MG63 (cell line): Measurements from ENCODE around the gene HOXB9. TPM values are rescaled to one million over a fixed set of nuclear protein-coding genes. Genes with fewer than 3 reads are reported as not detected.

Experiments used
- DNase-seq: peaks from one replicate; pipeline ENCODE4 v3.0.0-alpha.2; 2020
- H3K27me3 ChIP-seq: fragments of 250-450 bp; sonication (Bioruptor Pico); 2 replicates; pipeline ENCODE4 v1.5.1; 2020; ENCODE audit warnings: mild to moderate bottlenecking, moderate library complexity
- H3K36me3 ChIP-seq: fragments of 250-450 bp; sonication (Bioruptor Pico); 2 replicates; pipeline ENCODE4 v1.5.1; 2020; ENCODE audit warnings: mild to moderate bottlenecking, moderate library complexity
- H3K4me3 ChIP-seq: fragments of 250-450 bp; sonication (Bioruptor Pico); 2 replicates; pipeline ENCODE4 v1.5.1; 2020; ENCODE audit warnings: mild to moderate bottlenecking, moderate library complexity
- H3K9me3 ChIP-seq: fragments of 250-450 bp; sonication (Bioruptor Pico); 2 replicates; pipeline ENCODE4 v1.5.1; 2020; ENCODE audit warnings: mild to moderate bottlenecking, moderate library complexity
- total RNA-seq: library from RNA; depleted of rRNA; stranded (reverse); fragments of >200 nt; shearing (Covaris generic); gene quantifications from 2 replicates; pipeline ENCODE4 v1.2.3, GENCODE V29; 2014; ENCODE audit warnings: low replicate concordance

HOXB9 gene
- total RNA-seq, 1 experiment from 2014 or later: 21.0 TPM

DNA sequence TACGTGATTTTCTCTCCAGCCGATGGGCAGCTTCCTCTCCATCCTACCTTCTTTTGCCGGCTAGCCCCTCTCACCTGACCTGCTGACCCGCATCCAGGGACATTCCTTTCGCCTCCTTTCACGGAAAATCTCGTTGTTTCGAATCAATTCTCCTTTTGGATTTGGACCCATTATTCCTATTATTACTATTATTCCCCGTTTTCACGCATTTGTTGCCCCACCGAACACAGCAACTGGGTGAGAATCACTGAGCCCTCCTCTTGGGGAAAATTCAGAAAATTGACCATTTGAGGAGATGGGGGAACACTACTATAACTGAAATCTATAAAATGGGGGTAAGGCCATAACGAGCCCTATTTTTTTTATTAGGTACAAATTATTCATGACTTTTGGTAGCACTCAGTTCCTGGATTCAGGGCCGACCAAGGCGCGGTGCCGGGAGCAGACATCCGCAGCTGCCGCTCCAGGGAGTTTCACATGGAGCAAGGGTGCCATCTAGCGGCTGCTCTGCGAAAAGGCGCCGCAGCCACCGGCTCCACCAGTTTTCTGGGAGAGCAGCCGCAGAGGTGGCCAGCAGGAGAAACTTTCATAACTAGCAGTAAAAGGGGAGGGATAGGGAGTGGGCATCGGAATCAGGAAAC lies 7.8 kb downstream of the HOXB9 start:
- Histone ChIP-seq H3K9me3 (no peaks in the 10 kb centered on the region), H3K27me3 (peaks cover 5% of the 10 kb centered on the region), H3K4me3 (peak overlapping the region; percentile 41), H3K36me3 (peaks cover 20% of the 10 kb centered on the region)
- DNase-seq: peak; percentile 82

DNA sequence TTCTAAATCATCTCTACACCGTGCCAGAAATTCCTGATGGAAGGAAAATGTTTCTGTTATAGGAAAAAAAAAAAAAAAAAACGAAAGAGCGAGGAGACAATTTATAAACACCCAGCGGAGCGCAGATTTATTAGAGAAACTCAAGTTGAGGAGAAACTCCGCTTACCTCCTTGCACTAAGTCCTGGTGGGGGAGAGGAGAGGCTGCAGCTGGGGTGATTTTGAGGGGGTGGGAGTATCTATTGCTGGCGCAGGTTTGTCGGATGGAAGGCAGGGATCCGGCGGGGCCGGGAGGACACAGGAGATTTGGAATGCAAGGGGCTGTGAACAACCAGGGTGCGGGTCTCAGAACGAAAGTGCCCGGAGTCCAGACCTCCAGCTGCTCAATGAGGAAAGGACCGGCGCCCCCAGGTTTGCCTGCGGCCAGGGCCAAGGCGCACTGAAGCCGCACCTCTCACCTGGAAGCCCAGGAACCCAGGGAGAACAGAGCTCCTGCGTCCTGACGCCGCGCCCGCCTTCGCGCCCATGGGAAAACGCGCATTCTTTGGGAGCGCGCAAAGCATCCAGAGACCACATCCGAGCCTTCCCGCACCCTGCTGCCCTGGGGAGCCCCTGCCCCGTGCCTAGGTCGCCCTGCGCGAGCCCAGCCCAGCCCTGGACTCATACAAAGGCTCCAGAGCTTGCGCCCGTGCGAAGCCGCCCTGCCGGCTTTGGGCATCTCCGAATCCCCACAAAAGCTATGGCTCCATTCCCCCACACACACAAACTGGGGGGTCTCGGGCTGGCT lies 8.5 kb downstream of the HOXB9 start:
- Histone ChIP-seq H3K4me3 (peak overlapping the region; percentile 41), H3K36me3 (peaks cover 12% of the 10 kb centered on the region), H3K27me3 (peaks cover 5% of the 10 kb centered on the region), H3K9me3 (no peaks in the 10 kb centered on the region)
- DNase-seq: peak; percentile 27

DNA sequence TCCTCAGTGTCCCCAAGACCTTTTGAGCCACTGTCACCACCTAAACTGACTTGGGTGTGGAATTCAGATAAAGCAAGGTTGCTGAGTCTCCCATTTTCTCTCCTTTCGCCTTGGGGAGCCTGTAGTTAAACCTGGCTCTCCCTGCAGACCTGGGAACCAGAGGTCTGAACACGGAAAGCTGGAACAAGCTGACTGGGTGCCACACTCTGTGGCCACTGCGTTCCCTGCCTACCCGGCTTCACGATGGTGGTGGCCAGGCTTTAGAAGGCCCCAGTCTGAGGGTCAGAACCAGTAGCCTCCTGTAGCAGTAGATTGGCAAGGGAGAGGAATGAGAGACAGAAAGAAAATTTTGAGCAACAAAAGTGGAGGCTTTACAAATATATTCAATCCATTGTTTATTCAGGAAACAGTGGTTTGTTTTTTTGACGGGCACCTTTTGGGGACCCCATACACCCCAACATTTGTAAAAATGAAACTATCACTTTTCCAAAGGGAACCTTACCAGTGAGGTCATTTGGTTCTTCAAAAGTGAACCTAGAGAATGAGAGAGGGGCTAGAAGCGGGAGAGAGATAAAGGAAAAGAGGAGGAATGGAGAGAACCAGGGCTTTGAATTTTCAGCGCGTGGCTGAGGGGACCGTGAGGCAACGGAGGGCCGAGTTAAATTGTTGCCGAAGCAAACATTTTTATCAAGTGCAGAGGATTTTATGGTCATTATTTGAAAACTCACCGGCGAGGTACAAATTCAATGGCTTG lies 9.3 kb downstream of the HOXB9 start:
- peak overlapping the region; percentile 41 for H3K4me3 ChIP-seq
- H3K36me3 ChIP-seq: peaks cover 5% of the 10 kb centered on the region
- peaks cover 5% of the 10 kb centered on the region for H3K27me3 ChIP-seq

DNA sequence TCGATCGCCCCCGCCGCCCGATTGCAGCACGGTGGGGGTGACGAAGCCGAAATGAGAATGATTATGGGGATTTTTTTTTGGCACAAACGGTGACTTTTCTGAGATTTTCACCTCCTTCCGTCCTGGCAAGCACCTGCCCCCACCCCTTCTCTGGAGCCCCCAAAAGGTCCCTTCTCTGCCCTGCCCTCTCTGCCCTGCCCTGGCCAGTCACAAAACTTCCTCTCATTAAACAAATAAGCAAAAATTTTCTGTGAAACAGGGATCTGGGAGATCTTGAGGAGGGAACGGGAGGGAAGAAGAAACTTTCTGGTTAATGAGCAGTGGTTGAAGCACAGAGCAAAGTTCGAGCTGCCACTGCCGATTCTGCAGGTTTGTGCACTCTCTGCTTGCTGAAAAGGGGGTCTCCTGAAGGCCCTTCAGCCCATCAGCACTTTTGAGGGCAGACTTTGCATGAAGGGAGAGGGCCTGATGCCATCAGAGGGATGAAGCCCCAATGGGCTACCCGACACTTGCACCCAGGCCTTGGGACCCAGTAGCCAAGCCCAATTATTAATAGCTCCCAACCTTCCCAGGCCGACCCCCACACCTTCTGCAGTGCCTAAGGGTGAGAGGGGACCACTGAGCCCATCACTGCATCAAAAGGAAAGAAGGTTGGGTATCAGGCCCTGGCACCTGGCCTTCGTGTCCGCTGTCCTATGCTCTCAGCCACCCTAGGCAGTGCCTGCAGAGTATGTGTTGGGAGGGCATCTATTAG lies 10.0 kb downstream of the HOXB9 start:
- Histone ChIP-seq H3K36me3 (no peaks in the 10 kb centered on the region), H3K27me3 (peaks cover 5% of the 10 kb centered on the region), H3K4me3 (no peak overlapping the region; the same call in 1 of the 2 replicates), H3K9me3 (no peaks in the 10 kb centered on the region)
- DNase-seq: no peak

More for the DNA sequence above, 9.3 kb downstream of the HOXB9 start:
- no peak for DNase-seq
- H3K9me3 ChIP-seq: no peaks in the 10 kb centered on the region

DNA sequence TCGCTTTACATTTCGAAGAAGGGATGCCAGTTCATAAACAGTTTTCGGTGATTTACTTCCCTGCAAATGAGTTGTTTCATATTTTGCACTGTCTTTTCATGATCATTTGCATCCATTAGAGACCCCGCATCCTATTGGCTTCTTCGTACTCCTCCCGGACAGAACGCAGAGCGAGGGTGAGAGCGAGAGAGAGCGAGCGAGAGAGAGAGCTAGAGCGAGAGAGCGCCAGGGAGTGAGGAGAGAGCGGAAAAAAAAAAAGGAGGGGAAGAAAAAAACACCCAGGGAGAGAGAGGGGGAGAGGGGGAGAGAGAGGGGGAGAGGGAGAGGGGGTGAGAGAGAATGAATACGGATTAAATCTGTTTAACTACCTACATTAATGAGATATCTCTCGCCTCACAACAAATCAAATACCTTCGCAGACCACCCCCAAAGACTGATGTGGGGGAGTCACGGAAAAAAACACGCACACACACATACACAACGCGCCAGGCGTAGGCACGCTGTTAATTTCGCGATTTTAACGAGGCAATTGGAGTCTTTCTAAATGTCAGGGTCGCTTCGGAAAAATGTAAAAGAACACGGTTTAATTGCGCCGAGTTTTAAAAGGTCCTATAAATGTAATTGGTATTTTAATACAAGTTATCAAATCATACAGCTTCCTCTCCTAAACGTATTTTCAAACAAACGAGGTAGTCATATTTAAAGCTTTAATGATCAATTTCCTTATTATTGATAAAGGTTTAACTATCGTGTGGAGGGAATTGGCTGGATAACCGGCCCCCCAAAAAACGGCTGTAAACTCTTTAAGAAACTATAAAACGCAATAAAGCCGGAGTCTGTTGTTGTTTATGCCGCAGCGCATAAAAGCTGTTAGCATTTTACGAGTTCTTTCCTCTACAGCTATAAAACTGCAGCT lies 10.9 kb downstream of the HOXB9 start, which contains the start of gene HOXB8:
TSS of gene HOXB8 (minus strand) at position 246 of the 916 bp plus-strand sequence. CDS start 588 bp downstream, outside the sequence.
- peak within 1 kb of the TSS; percentile 62 for H3K4me3 ChIP-seq
- H3K9me3 ChIP-seq: no peaks in the 10 kb centered on the region
- peaks cover 5% of the 10 kb centered on the region for H3K27me3 ChIP-seq
- peak; percentile 71 for DNase-seq
- no peaks in the 10 kb centered on the region for H3K36me3 ChIP-seq

DNA sequence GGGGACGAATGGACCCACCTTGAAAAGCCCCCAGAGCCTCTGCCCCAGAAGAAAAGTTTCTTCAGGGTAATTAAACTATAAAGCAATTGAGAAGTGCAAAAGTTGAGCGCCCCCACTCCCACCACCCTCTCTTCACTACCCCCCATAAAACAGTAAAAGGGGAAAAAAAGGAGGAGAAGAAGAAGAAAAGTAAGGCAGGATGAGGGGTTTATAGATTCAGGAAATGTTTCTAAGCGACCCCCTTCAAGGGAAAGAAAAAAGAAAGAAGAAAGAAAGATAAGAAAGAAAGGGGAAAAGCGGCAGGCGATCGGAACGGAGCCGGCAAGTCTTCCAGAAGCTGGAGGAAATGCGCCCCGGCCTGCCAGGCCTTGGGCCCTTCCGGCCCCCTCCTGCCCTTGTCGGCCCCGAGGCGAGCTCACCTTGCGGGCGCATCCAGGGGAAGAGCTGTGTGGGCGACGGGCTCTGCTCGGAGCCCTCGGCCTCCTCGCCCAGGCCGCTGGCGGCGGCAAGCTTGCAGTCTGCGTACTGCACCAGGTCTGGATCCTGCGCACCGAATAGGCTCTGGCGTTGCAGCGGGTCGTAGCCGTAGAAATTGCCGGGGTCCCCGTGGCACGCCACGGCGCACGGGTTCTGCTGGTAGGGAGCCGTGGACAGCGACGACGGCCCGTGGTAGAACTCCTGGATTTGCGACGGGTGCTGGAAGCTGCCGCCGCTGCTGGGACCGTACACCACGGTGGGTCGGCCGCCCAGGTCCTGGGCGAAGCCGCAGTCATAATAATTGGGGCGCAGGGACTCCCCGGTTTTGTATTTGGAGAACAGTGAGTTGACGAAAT lies 12.1 kb downstream of the HOXB9 start:
- Histone ChIP-seq H3K9me3 (no peaks in the 10 kb centered on the region), H3K36me3 (no peaks in the 10 kb centered on the region), H3K4me3 (peak overlapping the region; percentile 62), H3K27me3 (peaks cover 5% of the 10 kb centered on the region)
- DNase-seq: peak; percentile 57

DNA sequence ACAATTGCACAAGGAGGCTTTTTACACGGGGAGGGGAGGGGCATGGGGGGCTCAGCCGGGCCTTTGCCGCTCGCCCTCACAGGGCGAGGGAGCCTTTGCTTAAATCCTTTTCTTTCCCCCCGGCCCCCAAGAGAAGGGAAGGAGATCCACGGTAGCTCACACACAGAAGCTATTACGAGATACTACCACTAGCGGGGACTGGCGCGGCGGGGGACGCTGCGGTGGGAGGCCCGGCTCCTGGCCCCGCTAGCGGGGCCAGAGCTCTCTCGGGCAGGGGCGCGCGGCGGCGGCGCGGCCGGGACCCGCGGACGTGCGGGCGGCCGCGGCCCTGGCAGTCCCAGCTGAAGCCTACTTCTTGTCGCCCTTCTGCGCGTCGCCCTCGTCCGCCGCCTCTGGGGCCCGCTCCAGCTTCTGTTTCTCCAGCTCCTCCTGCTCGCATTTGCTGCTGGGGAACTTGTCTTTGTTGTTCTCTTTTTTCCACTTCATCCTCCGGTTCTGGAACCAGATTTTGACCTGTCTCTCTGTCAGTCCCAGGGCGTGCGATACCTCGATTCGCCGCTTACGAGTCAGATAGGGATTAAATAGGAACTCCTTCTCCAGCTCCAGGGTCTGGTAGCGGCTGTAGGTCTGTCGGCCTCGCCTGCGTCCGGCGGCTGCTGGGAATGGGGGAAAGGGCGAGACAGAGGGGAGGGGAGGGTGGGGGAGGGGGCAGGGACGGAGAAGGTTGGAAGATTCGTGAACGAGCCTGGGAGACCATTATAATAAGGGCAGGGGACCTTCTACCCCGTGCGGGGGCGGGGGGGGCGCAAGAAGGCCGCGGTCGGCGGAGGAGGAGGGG lies 13.1 kb downstream of the HOXB9 start:
- Histone ChIP-seq H3K4me3 (peak overlapping the region; percentile 62), H3K27me3 (peaks cover 4% of the 10 kb centered on the region), H3K9me3 (no peaks in the 10 kb centered on the region), H3K36me3 (no peaks in the 10 kb centered on the region)
- DNase-seq: peak; percentile 64

DNA sequence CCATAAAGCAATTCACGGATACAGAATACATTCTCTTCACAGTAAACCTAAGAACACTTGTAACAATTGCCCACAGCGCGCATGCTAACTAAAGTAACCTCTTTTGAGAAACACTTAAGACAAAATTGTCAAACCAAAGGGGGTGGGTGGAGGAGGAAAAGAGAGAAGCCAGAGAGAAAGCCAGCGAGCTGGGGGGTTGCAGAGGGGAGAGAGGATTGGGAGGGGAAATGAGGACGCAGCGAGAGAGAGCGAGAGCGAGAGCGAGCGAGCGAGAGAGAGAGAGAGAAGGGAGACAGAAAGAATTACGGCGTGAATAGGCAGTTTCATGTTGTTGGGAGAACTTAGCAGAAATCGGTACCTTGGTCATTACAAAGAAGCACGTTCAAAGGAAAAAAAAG lies 13.7 kb downstream of the HOXB9 start:
- no peaks in the 10 kb centered on the region for H3K9me3 ChIP-seq
- DNase-seq: peak; percentile 70
- H3K4me3 ChIP-seq: peak overlapping the region; percentile 62
- no peaks in the 10 kb centered on the region for H3K36me3 ChIP-seq
- no peaks in the 10 kb centered on the region for H3K27me3 ChIP-seq

DNA sequence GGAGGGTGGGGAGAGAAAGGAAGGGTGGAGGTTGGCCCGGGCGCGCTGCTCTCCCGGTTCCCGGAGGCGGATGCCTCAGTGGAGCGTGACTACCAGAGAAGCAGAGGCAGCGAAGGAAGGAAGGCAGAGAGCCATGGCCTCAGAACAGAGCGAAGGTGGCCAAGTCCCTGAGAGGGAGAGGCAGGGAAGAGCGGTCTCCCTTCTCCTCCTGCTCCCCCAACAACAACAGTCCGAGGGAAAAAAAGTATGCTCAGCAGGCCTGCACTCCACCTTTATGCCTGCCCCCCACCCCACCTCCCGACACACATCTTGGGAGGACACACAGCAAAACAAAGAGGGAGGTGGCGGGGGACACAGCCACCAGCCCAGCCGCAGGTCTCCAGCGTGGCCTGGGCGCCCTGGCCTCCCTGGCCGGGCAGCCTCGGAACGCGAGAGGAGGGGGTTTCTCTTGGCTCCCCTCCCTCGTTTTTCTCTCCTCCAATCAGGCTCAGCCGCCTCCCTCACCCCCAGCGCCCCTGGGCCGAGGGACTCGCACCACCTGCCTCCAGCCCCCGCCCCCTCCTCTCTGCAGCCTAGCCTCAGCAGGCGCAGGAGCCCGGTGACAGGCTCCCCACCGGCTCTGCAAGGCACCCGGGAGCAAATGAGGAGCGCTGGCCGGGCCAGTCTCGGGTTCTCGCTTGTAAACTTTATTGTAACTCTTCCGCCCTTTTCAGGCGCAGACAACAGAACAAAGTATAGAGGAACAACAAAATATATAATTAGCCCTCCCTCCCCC lies 14.3 kb downstream of the HOXB9 start:
- Histone ChIP-seq H3K9me3 (no peaks in the 10 kb centered on the region), H3K36me3 (no peaks in the 10 kb centered on the region), H3K27me3 (no peaks in the 10 kb centered on the region), H3K4me3 (peak overlapping the region; percentile 62)
- DNase-seq: peak; percentile 72

DNA sequence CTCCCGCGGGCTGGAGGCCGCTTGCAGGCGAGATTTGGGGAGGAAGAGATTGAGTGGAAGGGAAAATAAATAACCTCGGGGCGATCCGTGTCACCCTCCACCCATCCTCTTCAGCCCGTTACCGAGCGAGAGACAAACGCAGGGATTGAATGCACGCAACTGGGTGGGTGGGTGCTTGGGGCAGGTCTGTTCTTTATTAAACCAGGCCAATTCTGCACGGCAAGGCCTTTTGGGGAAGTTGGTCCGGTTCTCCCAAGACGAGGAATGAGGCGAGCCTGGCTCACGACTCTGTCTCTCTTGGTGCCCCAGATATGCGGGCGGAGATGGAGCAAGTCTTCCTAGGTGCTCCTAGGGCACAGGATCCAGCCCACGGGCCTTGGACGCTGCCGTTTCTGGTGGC lies 14.9 kb downstream of the HOXB9 start:
- H3K27me3 ChIP-seq: no peaks in the 10 kb centered on the region
- peak overlapping the region; percentile 62 for H3K4me3 ChIP-seq
- H3K9me3 ChIP-seq: no peaks in the 10 kb centered on the region
- H3K36me3 ChIP-seq: no peaks in the 10 kb centered on the region
- DNase-seq: peak; percentile 49

DNA sequence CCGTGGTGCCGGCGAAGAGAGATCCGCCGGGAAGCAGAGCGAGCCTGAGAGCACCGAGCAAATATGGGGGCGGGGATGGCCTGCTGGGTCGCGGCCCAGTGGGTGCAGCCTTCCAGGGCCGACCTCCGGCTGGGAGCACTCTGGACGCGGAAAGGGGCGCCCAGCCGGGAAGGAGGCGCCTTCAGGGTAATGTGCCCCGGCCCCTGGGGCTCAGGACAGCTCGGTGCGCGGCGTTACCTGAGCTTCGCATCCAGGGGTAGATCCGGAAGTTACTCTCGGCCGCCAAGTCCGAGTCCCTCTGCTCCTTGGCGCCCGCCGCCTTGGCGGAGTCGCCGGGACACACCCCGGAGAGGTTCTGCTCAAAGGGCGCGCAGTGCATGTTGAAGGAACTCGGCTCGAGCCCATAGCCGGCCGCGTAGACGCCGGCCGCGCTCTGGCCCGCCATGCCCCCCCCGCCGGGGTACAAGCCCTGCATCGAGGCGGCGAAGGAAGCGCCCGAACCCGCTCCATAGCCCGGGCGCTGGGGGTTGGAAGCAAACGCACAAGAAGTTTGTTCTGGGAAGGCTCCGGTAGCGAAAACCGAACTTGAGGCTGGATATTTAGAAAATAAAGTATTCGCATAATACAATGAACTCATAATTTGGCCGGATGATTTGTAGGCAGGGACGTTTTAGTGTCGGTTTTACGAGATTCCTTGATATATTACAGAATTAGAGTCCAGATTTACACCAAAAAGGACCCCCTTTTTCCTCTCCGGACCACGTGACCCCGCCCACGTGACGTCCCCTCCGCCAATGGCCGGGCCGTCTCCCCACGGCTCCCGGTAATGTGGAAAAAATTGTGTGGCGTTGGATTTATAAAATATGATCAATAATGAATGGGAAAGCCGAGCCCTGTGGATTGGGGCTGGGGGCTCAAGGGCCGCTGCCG lies 15.6 kb downstream of the HOXB9 start, which contains the start of gene HOXB7:
TSS of gene HOXB7 (minus strand) at position 736 of the 930 bp plus-strand sequence. CDS start at position 637, 99 bp downstream.
- Histone ChIP-seq H3K9me3 (no peaks in the 10 kb centered on the region), H3K4me3 (peak within 1 kb of the TSS; percentile 62), H3K36me3 (no peaks in the 10 kb centered on the region), H3K27me3 (no peaks in the 10 kb centered on the region)
- DNase-seq: peak; percentile 82

DNA sequence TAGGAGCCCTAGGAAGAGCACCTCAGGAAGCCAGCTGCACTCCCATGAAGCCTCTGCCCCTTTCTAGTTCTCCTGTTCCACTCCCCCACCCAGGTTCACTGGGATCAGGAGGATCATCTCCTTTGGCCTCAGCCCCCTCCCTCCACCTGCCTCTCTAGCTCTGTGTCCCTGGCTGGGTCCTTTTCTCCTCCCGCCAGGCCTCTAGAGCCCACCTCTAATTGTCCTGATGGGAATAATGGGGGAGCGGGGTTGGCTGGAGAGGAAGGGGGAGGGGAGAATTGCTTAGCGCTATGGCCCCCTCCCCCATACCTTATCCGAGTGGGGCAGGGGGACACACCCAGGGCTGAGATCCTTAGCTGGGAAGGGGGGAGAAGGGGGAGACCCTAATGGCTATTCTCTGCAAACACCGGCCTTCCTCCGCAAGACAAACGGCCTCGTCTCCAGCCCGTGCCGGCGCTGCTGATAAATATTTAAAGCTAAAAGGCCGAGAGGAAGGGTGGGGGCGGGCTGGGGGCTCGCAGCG lies 16.3 kb downstream of the HOXB9 start:
- no peak for DNase-seq
- peak overlapping the region; percentile 62 for H3K4me3 ChIP-seq
- no peaks in the 10 kb centered on the region for H3K36me3 ChIP-seq
- no peaks in the 10 kb centered on the region for H3K9me3 ChIP-seq
- no peaks in the 10 kb centered on the region for H3K27me3 ChIP-seq
